ENCODE data around the gene SF3A1. TPM values are rescaled to one million over a fixed set of nuclear protein-coding genes. Genes with fewer than 3 reads are reported as not detected.
A peak's percentile ranks its signal among the peaks of the same experiment; 100 is the strongest.

Gene SF3A1
- total RNA-seq, 4 donors from 2014 or later = 29.1 to 94.2 (median 63.3) TPM

GRCh38 chr22:30309951-30310741 lies 46.5 kb downstream of the SF3A1 start:
- WGBS, 2 donors = 25 to 56% methylated on average over 5 to 6 of the region's 7 CpGs
- DNase-seq = no peak
- Histone ChIP-seq H3K4me1 (peaks cover 82 to 100% (median 98%) of the 10 kb centered on the region in 3 donors), H3K27ac (peak overlapping the region; percentile 88 to 99 (median 94)), H3K9me3 (no peaks in the 10 kb centered on the region), H3K4me3 (peak overlapping the region in 1 of 4 donors; percentile 22), H3K27me3 (no peaks in the 10 kb centered on the region), H3K36me3 (peaks cover 0 to 6% (median 0%) of the 10 kb centered on the region in 3 donors)
- TF ChIP-seq, protein P1, sequence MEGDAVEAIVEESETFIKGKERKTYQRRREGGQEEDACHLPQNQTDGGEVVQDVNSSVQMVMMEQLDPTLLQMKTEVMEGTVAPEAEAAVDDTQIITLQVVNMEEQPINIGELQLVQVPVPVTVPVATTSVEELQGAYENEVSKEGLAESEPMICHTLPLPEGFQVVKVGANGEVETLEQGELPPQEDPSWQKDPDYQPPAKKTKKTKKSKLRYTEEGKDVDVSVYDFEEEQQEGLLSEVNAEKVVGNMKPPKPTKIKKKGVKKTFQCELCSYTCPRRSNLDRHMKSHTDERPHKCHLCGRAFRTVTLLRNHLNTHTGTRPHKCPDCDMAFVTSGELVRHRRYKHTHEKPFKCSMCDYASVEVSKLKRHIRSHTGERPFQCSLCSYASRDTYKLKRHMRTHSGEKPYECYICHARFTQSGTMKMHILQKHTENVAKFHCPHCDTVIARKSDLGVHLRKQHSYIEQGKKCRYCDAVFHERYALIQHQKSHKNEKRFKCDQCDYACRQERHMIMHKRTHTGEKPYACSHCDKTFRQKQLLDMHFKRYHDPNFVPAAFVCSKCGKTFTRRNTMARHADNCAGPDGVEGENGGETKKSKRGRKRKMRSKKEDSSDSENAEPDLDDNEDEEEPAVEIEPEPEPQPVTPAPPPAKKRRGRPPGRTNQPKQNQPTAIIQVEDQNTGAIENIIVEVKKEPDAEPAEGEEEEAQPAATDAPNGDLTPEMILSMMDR (IDR thresholded peaks at IDR 0.05) = no peak
- TF ChIP-seq POLR2A (IDR thresholded peaks at IDR 0.05) = peak in 1 of 4 donors; percentile 35
- intact Hi-C loops (cut with DNase I) = no loop called here

- Histone ChIP-seq H3K27me3 (no peaks in the 10 kb centered on the region), H3K4me3 (no peak overlapping the region), H3K4me1 (peaks cover 91 to 100% (median 99%) of the 10 kb centered on the region in 3 donors), H3K27ac (peak overlapping the region; percentile 88 to 99 (median 94)), H3K9me3 (no peaks in the 10 kb centered on the region), H3K36me3 (peaks cover 0 to 3% (median 0%) of the 10 kb centered on the region in 3 donors)
- no peak for DNase-seq
- 47 to 49% methylated on average over 4 of the region's 5 CpGs for WGBS, 2 donors
- no peak for TF ChIP-seq POLR2A (IDR thresholded peaks at IDR 0.05)
- TF ChIP-seq, protein P1 (IDR thresholded peaks at IDR 0.05) = no peak
- intact Hi-C loops (cut with DNase I) = no loop called here
Observed at GRCh38 chr22:30308518-30309230, 48.0 kb downstream of the SF3A1 start.

GRCh38 chr22:30308093-30308492 lies 48.6 kb downstream of the SF3A1 start:
- H3K27ac ChIP-seq = peak overlapping the region; percentile 88 to 99 (median 94)
- peaks cover 95 to 100% (median 100%) of the 10 kb centered on the region in 3 donors for H3K4me1 ChIP-seq
- peaks cover 0 to 8% (median 4%) of the 10 kb centered on the region in 3 donors for H3K36me3 ChIP-seq
- no peaks in the 10 kb centered on the region for H3K9me3 ChIP-seq
- DNase-seq = no peak
- 36 to 47% methylated on average over 2 of the region's 2 CpGs for WGBS, 2 donors
- no peak overlapping the region for H3K4me3 ChIP-seq
- intact Hi-C loops (cut with DNase I) = no loop called here
- no peaks in the 10 kb centered on the region for H3K27me3 ChIP-seq
- TF ChIP-seq POLR2A (IDR thresholded peaks at IDR 0.05) = no peak
- TF ChIP-seq, protein P1 (IDR thresholded peaks at IDR 0.05) = no peak

DNA sequence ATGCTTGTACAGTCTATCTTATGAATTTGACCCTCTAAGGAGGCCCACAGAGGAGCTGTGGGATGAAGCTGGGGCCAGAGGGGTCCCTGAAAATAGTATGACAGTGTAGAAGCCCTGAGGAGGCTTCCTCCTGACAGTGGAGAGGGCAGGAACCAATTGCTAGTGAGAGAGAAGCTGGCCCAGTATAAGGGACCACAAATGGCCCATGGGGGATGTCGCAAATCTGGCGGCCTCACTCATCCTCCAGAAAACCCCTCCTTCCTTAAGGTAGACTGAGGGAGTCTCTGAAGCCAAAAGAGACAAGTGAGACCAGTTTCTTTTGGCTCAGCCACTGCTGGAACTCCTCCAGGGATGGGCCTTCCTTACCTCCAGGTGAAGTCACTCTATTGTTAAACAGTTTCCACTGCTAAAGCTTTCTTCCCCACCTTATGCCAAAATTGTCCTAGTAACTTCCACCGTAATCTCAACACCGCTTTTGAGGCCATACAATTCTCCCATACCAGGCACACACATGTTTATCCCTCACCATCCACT lies 49.6 kb downstream of the SF3A1 start:
- no peaks in the 10 kb centered on the region for H3K27me3 ChIP-seq
- H3K27ac ChIP-seq = peak overlapping the region; percentile 88 to 99 (median 94)
- WGBS, 2 donors = 35 to 37% methylated on average over 4 of the region's 4 CpGs
- peaks cover 95 to 100% (median 100%) of the 10 kb centered on the region in 3 donors for H3K4me1 ChIP-seq
- H3K36me3 ChIP-seq = peaks cover 0 to 17% (median 4%) of the 10 kb centered on the region in 3 donors
- DNase-seq = no peak
- no peaks in the 10 kb centered on the region for H3K9me3 ChIP-seq
- intact Hi-C loops (cut with DNase I) = no loop called here
- H3K4me3 ChIP-seq = no peak overlapping the region
- no peak for TF ChIP-seq POLR2A (IDR thresholded peaks at IDR 0.05)
- TF ChIP-seq, protein P1 (IDR thresholded peaks at IDR 0.05) = no peak

Data from esophagus squamous epithelium (tissue), 5 donors.